Measurements from ENCODE around the gene NEURL1. TPM values are rescaled to one million over a fixed set of nuclear protein-coding genes. Genes with fewer than 3 reads are reported as not detected.

The NEURL1 gene
- total RNA-seq, 1 donor from 2014 or later = 1.3 TPM

- H3K27me3 ChIP-seq (ENCODE audit: control insufficient read depth, insufficient read depth, low read length) = peaks cover 4% of the 10 kb centered on the region
Observed at GRCh38 chr10:103546401-103546800, 52.9 kb downstream of the NEURL1 start.

GRCh38 chr10:103547391-103547946 lies 54.0 kb downstream of the NEURL1 start:
- DNase-seq (ENCODE audit: low read depth) = no peak
- no peaks in the 10 kb centered on the region for H3K36me3 ChIP-seq (ENCODE audit: control insufficient read depth, insufficient read depth, low read length)
- H3K27me3 ChIP-seq (ENCODE audit: control insufficient read depth, insufficient read depth, low read length) = peaks cover 13% of the 10 kb centered on the region
- no peak for TF ChIP-seq CTCF (IDR thresholded peaks at IDR 0.05; ENCODE audit: insufficient read depth, low read length, poor library complexity, severe bottlenecking)
- no peak overlapping the region for H3K4me3 ChIP-seq (ENCODE audit: low read depth, low read length)

More at GRCh38 chr10:103546401-103546800, 52.9 kb downstream of the NEURL1 start:
- Histone ChIP-seq H3K36me3 (ENCODE audit: control insufficient read depth, insufficient read depth, low read length) (no peaks in the 10 kb centered on the region), H3K4me3 (ENCODE audit: low read depth, low read length) (no peak overlapping the region)
- no peak for TF ChIP-seq CTCF (IDR thresholded peaks at IDR 0.05; ENCODE audit: insufficient read depth, low read length, poor library complexity, severe bottlenecking)
- DNase-seq (ENCODE audit: low read depth) = no peak

GRCh38 chr10:103548006-103548405 lies 54.5 kb downstream of the NEURL1 start:
- no peak overlapping the region for H3K4me3 ChIP-seq (ENCODE audit: low read depth, low read length)
- H3K36me3 ChIP-seq (ENCODE audit: control insufficient read depth, insufficient read depth, low read length) = no peaks in the 10 kb centered on the region
- H3K27me3 ChIP-seq (ENCODE audit: control insufficient read depth, insufficient read depth, low read length) = peaks cover 18% of the 10 kb centered on the region
- no peak for TF ChIP-seq CTCF (IDR thresholded peaks at IDR 0.05; ENCODE audit: insufficient read depth, low read length, poor library complexity, severe bottlenecking)
- DNase-seq (ENCODE audit: low read depth) = no peak

GRCh38 chr10:103548581-103549348 lies 55.3 kb downstream of the NEURL1 start:
- Histone ChIP-seq H3K4me3 (ENCODE audit: low read depth, low read length) (no peak overlapping the region), H3K27me3 (ENCODE audit: control insufficient read depth, insufficient read depth, low read length) (peaks cover 21% of the 10 kb centered on the region), H3K36me3 (ENCODE audit: control insufficient read depth, insufficient read depth, low read length) (no peaks in the 10 kb centered on the region)
- TF ChIP-seq CTCF (IDR thresholded peaks at IDR 0.05; ENCODE audit: insufficient read depth, low read length, poor library complexity, severe bottlenecking) = no peak
- no peak for DNase-seq (ENCODE audit: low read depth)

GRCh38 chr10:103549349-103549685 lies 55.8 kb downstream of the NEURL1 start:
- Histone ChIP-seq H3K4me3 (ENCODE audit: low read depth, low read length) (no peak overlapping the region), H3K27me3 (ENCODE audit: control insufficient read depth, insufficient read depth, low read length) (peaks cover 21% of the 10 kb centered on the region), H3K36me3 (ENCODE audit: control insufficient read depth, insufficient read depth, low read length) (no peaks in the 10 kb centered on the region)
- no peak for TF ChIP-seq CTCF (IDR thresholded peaks at IDR 0.05; ENCODE audit: insufficient read depth, low read length, poor library complexity, severe bottlenecking)
- DNase-seq (ENCODE audit: low read depth) = no peak
